ENCODE data around the gene GRIP2. TPM values are rescaled to one million over a fixed set of nuclear protein-coding genes. Genes with fewer than 3 reads are reported as not detected.

Gene GRIP2
- total RNA-seq, 1 experiment from 2014 or later: 0.77 TPM

Other genes starting within 250 kb of the GRIP2 start
- 24.4 and 29.8 TPM in 2 replicates for gene SLC6A6, start 137.7 kb downstream of the GRIP2 start, total RNA-seq (2014; rRNA removed; shearing (Covaris generic))
- 7.7 and 18.6 TPM in 2 replicates for gene CCDC174, start 111.4 kb upstream of the GRIP2 start, total RNA-seq (2014; rRNA removed; shearing (Covaris generic))
- not detected in 2 replicates for gene C3orf20, start 134.8 kb upstream of the GRIP2 start, total RNA-seq (2014; rRNA removed; shearing (Covaris generic))

All from H4 (cell line).